Smooth muscle cell of the pulmonary artery (primary cell): Measurements from ENCODE around the gene ADAM11. TPM values are rescaled to one million over a fixed set of nuclear protein-coding genes. Genes with fewer than 3 reads are reported as not detected.

Experiments used
- total RNA-seq: library from RNA; depleted of rRNA; stranded (reverse); fragments of >200 nt; gene quantifications from 2 replicates; pipeline ENCODE4 v1.2.3, GENCODE V29; 2014

The ADAM11 gene, protein sequence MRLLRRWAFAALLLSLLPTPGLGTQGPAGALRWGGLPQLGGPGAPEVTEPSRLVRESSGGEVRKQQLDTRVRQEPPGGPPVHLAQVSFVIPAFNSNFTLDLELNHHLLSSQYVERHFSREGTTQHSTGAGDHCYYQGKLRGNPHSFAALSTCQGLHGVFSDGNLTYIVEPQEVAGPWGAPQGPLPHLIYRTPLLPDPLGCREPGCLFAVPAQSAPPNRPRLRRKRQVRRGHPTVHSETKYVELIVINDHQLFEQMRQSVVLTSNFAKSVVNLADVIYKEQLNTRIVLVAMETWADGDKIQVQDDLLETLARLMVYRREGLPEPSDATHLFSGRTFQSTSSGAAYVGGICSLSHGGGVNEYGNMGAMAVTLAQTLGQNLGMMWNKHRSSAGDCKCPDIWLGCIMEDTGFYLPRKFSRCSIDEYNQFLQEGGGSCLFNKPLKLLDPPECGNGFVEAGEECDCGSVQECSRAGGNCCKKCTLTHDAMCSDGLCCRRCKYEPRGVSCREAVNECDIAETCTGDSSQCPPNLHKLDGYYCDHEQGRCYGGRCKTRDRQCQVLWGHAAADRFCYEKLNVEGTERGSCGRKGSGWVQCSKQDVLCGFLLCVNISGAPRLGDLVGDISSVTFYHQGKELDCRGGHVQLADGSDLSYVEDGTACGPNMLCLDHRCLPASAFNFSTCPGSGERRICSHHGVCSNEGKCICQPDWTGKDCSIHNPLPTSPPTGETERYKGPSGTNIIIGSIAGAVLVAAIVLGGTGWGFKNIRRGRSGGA
- 0.26 and 0.79 TPM in 2 replicates for total RNA-seq

DNA sequence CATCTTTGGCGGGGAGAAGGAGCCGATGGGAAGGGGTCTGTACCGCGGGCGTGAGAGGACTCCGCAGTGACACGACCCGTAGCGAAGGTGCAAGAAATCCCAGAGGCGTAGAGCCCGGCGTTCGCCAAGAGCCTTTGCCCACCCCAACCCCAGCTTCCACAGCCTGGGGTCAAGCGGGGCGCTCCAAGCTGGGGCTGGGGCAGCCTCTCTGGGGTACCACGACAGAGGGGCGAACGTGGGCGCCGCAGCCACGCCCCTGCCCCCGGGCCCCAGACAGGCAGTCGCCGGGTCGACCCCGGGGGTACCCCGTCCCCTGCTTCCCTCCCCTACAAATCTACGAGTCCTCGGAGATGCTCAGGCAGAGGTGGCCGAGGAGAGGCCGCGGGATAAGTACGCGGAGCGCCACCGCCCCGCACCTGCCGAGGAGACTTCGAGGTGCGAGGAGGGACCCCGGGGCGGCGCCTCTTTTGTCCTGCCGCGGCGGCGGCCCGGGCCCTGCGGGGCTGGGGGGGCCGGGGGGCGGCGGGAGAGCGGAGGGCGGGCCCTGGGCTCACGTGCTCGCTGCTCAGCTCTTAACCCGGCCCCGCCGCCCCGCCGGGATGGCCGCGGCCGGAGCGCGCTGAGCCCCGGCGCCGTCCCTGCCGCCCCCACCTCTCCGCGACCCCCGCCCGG lies at the start of gene ADAM11:
Gene ADAM11, plus strand, starts transcription at position 575 of the 672 bp plus-strand sequence. CDS start 212 bp downstream, outside the sequence.

DNA sequence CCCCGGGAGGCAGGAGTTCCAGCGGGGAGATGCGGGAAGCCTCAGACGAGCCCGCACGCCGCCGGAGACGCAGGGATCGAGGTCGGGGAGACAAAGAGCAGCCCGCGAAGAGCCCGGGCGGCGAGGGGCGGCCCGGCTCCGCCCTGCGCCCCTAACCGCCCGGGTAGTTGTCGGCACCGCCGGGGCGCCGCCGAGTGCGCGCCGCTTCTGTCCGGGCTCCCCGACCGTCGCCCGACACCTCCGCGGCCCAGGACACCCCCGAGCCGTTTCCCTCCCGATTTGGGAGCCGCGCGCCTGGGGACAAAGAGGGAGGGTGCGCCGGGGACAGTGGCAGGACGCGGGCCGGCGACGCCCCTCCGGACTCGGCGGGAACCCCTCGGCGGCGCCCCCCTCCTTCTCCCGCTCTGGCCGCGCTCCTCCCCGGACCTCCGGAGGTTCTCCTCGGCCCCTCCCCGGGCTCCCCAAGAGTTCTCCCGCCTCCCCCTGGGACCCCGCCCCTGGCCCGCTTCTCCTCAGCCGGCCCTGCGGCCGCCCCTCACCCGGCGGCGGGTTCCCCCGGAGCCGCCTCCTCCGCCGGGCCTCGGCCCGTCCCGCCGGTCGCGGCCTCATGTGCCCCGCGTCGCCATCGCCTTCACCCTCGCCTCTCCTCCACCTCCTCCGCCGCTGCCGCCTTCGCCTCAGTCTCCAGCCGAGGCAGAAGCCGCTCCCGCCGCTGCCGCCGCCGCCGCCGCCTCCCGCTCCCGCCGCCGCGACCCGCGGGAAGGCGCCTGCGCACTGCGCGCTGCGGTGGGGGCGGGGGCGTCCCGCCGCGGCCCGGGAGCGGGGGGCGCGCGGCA lies 71.0 kb downstream of the ADAM11 start, which contains the start of gene GJC1:
Gene GJC1, minus strand, starts transcription at position 765 of the 836 bp plus-strand sequence. CDS start 24,470 bp downstream, outside the sequence.

Other genes with a start within 250 kb of the ADAM11 start
- 27.6 and 32.5 TPM in 2 replicates for gene FZD2, start 201.5 kb upstream of the ADAM11 start, total RNA-seq
- gene MEIOC, start 102.5 kb upstream of the ADAM11 start, total RNA-seq, result 0.07 TPM in 1 of 2 replicates, not detected in the other
- gene CCDC43, start 69.2 kb upstream of the ADAM11 start, total RNA-seq, result 24.0 and 26.8 TPM in 2 replicates
- 2.3 and 2.7 TPM in 2 replicates for gene DBF4B, start 50.3 kb upstream of the ADAM11 start, total RNA-seq
- gene GJC1, start 71.3 kb downstream of the ADAM11 start, total RNA-seq, result 27.7 and 40.1 TPM in 2 replicates
- gene HIGD1B, start 88.9 kb downstream of the ADAM11 start, total RNA-seq, result not detected in 2 replicates
- gene EFTUD2, start 140.5 kb downstream of the ADAM11 start, total RNA-seq, result 96.8 and 104 TPM in 2 replicates
- gene GFAP, start 156.5 kb downstream of the ADAM11 start, total RNA-seq, result 0.59 and 0.92 TPM in 2 replicates
- 1.1 and 1.9 TPM in 2 replicates for gene KIF18B, start 188.8 kb downstream of the ADAM11 start, total RNA-seq
- 0.33 and 0.46 TPM in 2 replicates for gene C1QL1, start 209.3 kb downstream of the ADAM11 start, total RNA-seq